CD8-positive, alpha-beta memory T cell (primary cell): ENCODE results near the gene SETD3. TPM values are rescaled to one million over a fixed set of nuclear protein-coding genes. Genes with fewer than 3 reads are reported as not detected.

Source experiments
- CTCF ChIA-PET: fragments of 350-600 bp; sonication (Branson Sonifier 250); formaldehyde crosslinking; loops from one replicate; lab custom pipeline; 2021; ENCODE audit warnings: antibody characterized with exemption; lab: Charles Lee
- POLR2A ChIA-PET: fragments of 350-600 bp; sonication (Branson Sonifier 250); formaldehyde crosslinking; loops from one replicate; lab custom pipeline; 2021; ENCODE audit warnings: antibody characterized with exemption; lab: Charles Lee
- DNase-seq, 5 donors: peaks; one replicate each; pipeline versions ENCODE4 v3.0.0 to v3.0.0-alpha.2; 2020 to 2022; ENCODE audit warnings: mixed read lengths in 1 of 5
- H3K27ac ChIP-seq: one replicate; pipeline ENCODE4 v1.7.0; 2013; ENCODE audit warnings: low read depth, mild to moderate bottlenecking, low read length, moderate library complexity
- H3K27me3 ChIP-seq: 2 replicates; pipeline ENCODE4 v1.7.0; 2013; ENCODE audit warnings: low read length, mild to moderate bottlenecking; ENCODE audit not compliant: insufficient read depth, poor library complexity, severe bottlenecking
- H3K36me3 ChIP-seq: 2 replicates; pipeline ENCODE4 v1.7.0; 2013; ENCODE audit warnings: mild to moderate bottlenecking, low read length, moderate library complexity; ENCODE audit not compliant: insufficient read depth
- H3K4me1 ChIP-seq: 2 replicates; pipeline ENCODE4 v1.7.0; 2013; ENCODE audit warnings: mild to moderate bottlenecking, low read length, moderate library complexity; ENCODE audit not compliant: insufficient read depth
- H3K4me3 ChIP-seq: 2 replicates; pipeline ENCODE4 v1.7.0; 2013; ENCODE audit warnings: mild to moderate bottlenecking, low read length
- H3K9me3 ChIP-seq: 2 replicates; pipeline ENCODE4 v1.7.0; 2013; ENCODE audit warnings: mild to moderate bottlenecking, low read length
- H3K27ac Mint-ChIP-seq, 8 donors: one replicate each; pipeline ENCODE4 v1.8.0; 2020 to 2021; ENCODE audit warnings: mixed read lengths in 8 of 8, mild to moderate bottlenecking in 6 of 8, inconsistent platforms in 3 of 8, moderate library complexity in 3 of 8
- H3K27me3 Mint-ChIP-seq, 2 donors: one replicate each; pipeline ENCODE4 v1.8.0; 2020 to 2021; ENCODE audit warnings: mixed read lengths in 2 of 2, mild to moderate bottlenecking in 1 of 2, moderate library complexity in 1 of 2
- H3K36me3 Mint-ChIP-seq, 3 donors: one replicate each; pipeline ENCODE4 v1.8.0; 2020 to 2021; ENCODE audit warnings: mixed read lengths in 3 of 3, inconsistent platforms in 1 of 3, mild to moderate bottlenecking in 1 of 3
- H3K4me1 Mint-ChIP-seq, 3 donors: one replicate each; pipeline ENCODE4 v1.8.0; 2020 to 2021; ENCODE audit warnings: mixed read lengths in 3 of 3, inconsistent platforms in 1 of 3, mild to moderate bottlenecking in 1 of 3
- H3K4me3 Mint-ChIP-seq, 7 donors: one replicate each; pipeline ENCODE4 v1.8.0; 2020 to 2021; ENCODE audit warnings: mixed read lengths in 7 of 7, mild to moderate bottlenecking in 6 of 7, moderate library complexity in 4 of 7, inconsistent platforms in 2 of 7
- H3K9me3 Mint-ChIP-seq, 5 donors: one replicate each; pipeline ENCODE4 v1.8.0; 2020 to 2022; ENCODE audit warnings: mixed read lengths in 5 of 5, mild to moderate bottlenecking in 3 of 5, moderate library complexity in 2 of 5, inconsistent platforms in 1 of 5
- polyA plus RNA-seq: library from polyadenylated mRNA; unstranded; fragments of 300-500 nt; fragmentation: Illumina TruSeq; gene quantifications from one replicate; pipeline ENCODE4 v1.2.3, GENCODE V29; 2021
- total RNA-seq, 2 experiments: library from RNA; stranded (reverse); gene quantifications; one replicate each; pipeline ENCODE4 v1.2.3, GENCODE V29; 2021

The SETD3 gene
- total and polyA plus RNA-seq, 3 experiments from 2014 or later, result 52.1 to 57.9 (median 57.1) TPM

GRCh38 chr14:99510556-99511139 is 30.0 kb upstream of the SETD3 start:
- Histone ChIP-seq H3K4me1 (no peaks in the 10 kb centered on the region), H3K27me3 (no peaks in the 10 kb centered on the region), H3K36me3 (peaks cover 35% of the 10 kb centered on the region), H3K4me3 (no peak overlapping the region), H3K9me3 (no peaks in the 10 kb centered on the region), H3K27ac (no peak overlapping the region)
- no peaks in the 10 kb centered on the region for H3K9me3 Mint-ChIP-seq
- CTCF ChIA-PET, result interaction anchor here (0.5 kb wide), 1 partner anchor 117 kb away, joined by 4 read pairs; no protein-coding TSS in a partner anchor
- DNase-seq, result no peak
- POLR2A ChIA-PET, result interaction anchor here (1.2 kb wide), 1 partner anchor 95 kb away, joined by 3 read pairs; no protein-coding TSS in a partner anchor
- no peaks in the 10 kb centered on the region for H3K27me3 Mint-ChIP-seq
- no peak overlapping the region for H3K4me3 Mint-ChIP-seq
- peaks cover 9 to 73% (median 12%) of the 10 kb centered on the region in 3 donors for H3K36me3 Mint-ChIP-seq
- H3K27ac Mint-ChIP-seq, result peak overlapping the region in 1 of 8 donors; percentile 20
- H3K4me1 Mint-ChIP-seq, result no peaks in the 10 kb centered on the region

- no peak for DNase-seq
- no peaks in the 10 kb centered on the region for H3K9me3 Mint-ChIP-seq
- no peak overlapping the region for H3K4me3 ChIP-seq
- H3K36me3 Mint-ChIP-seq, result peaks cover 13 to 79% (median 15%) of the 10 kb centered on the region in 3 donors
- peaks cover 41% of the 10 kb centered on the region for H3K36me3 ChIP-seq
- no peaks in the 10 kb centered on the region for H3K27me3 ChIP-seq
- H3K4me3 Mint-ChIP-seq, result no peak overlapping the region
- H3K27ac ChIP-seq, result no peak overlapping the region
- CTCF ChIA-PET, result interaction anchor here (0.5 kb wide), 1 partner anchor 118 kb away, joined by 4 read pairs; no protein-coding TSS in a partner anchor
- H3K27me3 Mint-ChIP-seq, result no peaks in the 10 kb centered on the region
- H3K4me1 Mint-ChIP-seq, result no peaks in the 10 kb centered on the region
- H3K9me3 ChIP-seq, result no peaks in the 10 kb centered on the region
- H3K27ac Mint-ChIP-seq, result peak overlapping the region in 1 of 8 donors; percentile 78
- no peaks in the 10 kb centered on the region for H3K4me1 ChIP-seq
- POLR2A ChIA-PET, result no interaction called here
Measured at GRCh38 chr14:99509871-99510555, 29.4 kb upstream of the SETD3 start.

- Histone ChIP-seq H3K36me3 (peaks cover 47% of the 10 kb centered on the region), H3K27me3 (no peaks in the 10 kb centered on the region), H3K9me3 (no peaks in the 10 kb centered on the region), H3K4me1 (no peaks in the 10 kb centered on the region), H3K27ac (no peak overlapping the region), H3K4me3 (no peak overlapping the region)
- Mint-ChIP-seq H3K9me3 (no peaks in the 10 kb centered on the region), H3K27ac (peak overlapping the region in 1 of 8 donors; percentile 43), H3K4me3 (no peak overlapping the region), H3K36me3 (peaks cover 18 to 86% (median 20%) of the 10 kb centered on the region in 3 donors), H3K27me3 (peaks cover 0 to 1% of the 10 kb centered on the region in 2 donors), H3K4me1 (no peaks in the 10 kb centered on the region)
- no peak for DNase-seq
- ChIA-PET CTCF (no interaction called here), POLR2A (no interaction called here)
Measured at GRCh38 chr14:99508896-99509629, 28.4 kb upstream of the SETD3 start.

GRCh38 chr14:99507860-99508640 is 27.4 kb upstream of the SETD3 start:
- no peak overlapping the region for H3K27ac ChIP-seq
- peaks cover 22 to 86% (median 25%) of the 10 kb centered on the region in 3 donors for H3K36me3 Mint-ChIP-seq
- H3K27me3 Mint-ChIP-seq, result peaks cover 0 to 1% of the 10 kb centered on the region in 2 donors
- H3K4me1 Mint-ChIP-seq, result no peaks in the 10 kb centered on the region
- no peak for DNase-seq
- H3K4me3 ChIP-seq, result no peak overlapping the region
- H3K4me1 ChIP-seq, result no peaks in the 10 kb centered on the region
- H3K36me3 ChIP-seq, result peaks cover 56% of the 10 kb centered on the region
- H3K27me3 ChIP-seq, result no peaks in the 10 kb centered on the region
- POLR2A ChIA-PET, result no interaction called here
- H3K4me3 Mint-ChIP-seq, result peak overlapping the region in 1 of 7 donors; percentile 54
- no peaks in the 10 kb centered on the region for H3K9me3 ChIP-seq
- CTCF ChIA-PET, result no interaction called here
- peak overlapping the region in 3 of 8 donors; percentile 31 to 70 (median 32) for H3K27ac Mint-ChIP-seq
- H3K9me3 Mint-ChIP-seq, result no peaks in the 10 kb centered on the region

GRCh38 chr14:99506276-99506675 is 25.6 kb upstream of the SETD3 start:
- Mint-ChIP-seq H3K4me1 (no peaks in the 10 kb centered on the region), H3K9me3 (no peaks in the 10 kb centered on the region), H3K27ac (peak overlapping the region in 6 of 8 donors; percentile 11 to 76 (median 52)), H3K4me3 (no peak overlapping the region), H3K27me3 (peaks cover 0 to 1% of the 10 kb centered on the region in 2 donors), H3K36me3 (peaks cover 22 to 89% (median 27%) of the 10 kb centered on the region in 3 donors)
- no peaks in the 10 kb centered on the region for H3K9me3 ChIP-seq
- ChIA-PET POLR2A (no interaction called here), CTCF (no interaction called here)
- no peak overlapping the region for H3K27ac ChIP-seq
- H3K36me3 ChIP-seq, result peaks cover 71% of the 10 kb centered on the region
- H3K4me3 ChIP-seq, result no peak overlapping the region
- DNase-seq, result no peak
- no peaks in the 10 kb centered on the region for H3K27me3 ChIP-seq
- no peaks in the 10 kb centered on the region for H3K4me1 ChIP-seq

GRCh38 chr14:99505089-99505488 is 24.4 kb upstream of the SETD3 start:
- peaks cover 0 to 1% of the 10 kb centered on the region in 2 donors for H3K27me3 Mint-ChIP-seq
- peaks cover 22 to 94% (median 31%) of the 10 kb centered on the region in 3 donors for H3K36me3 Mint-ChIP-seq
- H3K4me1 ChIP-seq, result no peaks in the 10 kb centered on the region
- H3K4me3 Mint-ChIP-seq, result no peak overlapping the region
- DNase-seq, result no peak
- POLR2A ChIA-PET, result no interaction called here
- no peak overlapping the region for H3K27ac ChIP-seq
- no peaks in the 10 kb centered on the region for H3K9me3 ChIP-seq
- peaks cover 83% of the 10 kb centered on the region for H3K36me3 ChIP-seq
- H3K4me1 Mint-ChIP-seq, result no peaks in the 10 kb centered on the region
- H3K4me3 ChIP-seq, result no peak overlapping the region
- no peaks in the 10 kb centered on the region for H3K27me3 ChIP-seq
- H3K9me3 Mint-ChIP-seq, result no peaks in the 10 kb centered on the region
- CTCF ChIA-PET, result no interaction called here
- H3K27ac Mint-ChIP-seq, result peak overlapping the region in 3 of 8 donors; percentile 56 to 72 (median 67)

- Histone ChIP-seq H3K9me3 (no peaks in the 10 kb centered on the region), H3K27ac (no peak overlapping the region), H3K4me1 (no peaks in the 10 kb centered on the region), H3K4me3 (no peak overlapping the region), H3K27me3 (no peaks in the 10 kb centered on the region), H3K36me3 (peaks cover 89% of the 10 kb centered on the region)
- Mint-ChIP-seq H3K4me1 (no peaks in the 10 kb centered on the region), H3K9me3 (no peaks in the 10 kb centered on the region), H3K4me3 (no peak overlapping the region), H3K36me3 (peaks cover 22 to 93% (median 31%) of the 10 kb centered on the region in 3 donors), H3K27ac (peak overlapping the region in 1 of 8 donors; percentile 6), H3K27me3 (peaks cover 0 to 1% of the 10 kb centered on the region in 2 donors)
- no peak for DNase-seq
- ChIA-PET POLR2A (no interaction called here), CTCF (no interaction called here)
Measured at GRCh38 chr14:99503848-99504453, 23.3 kb upstream of the SETD3 start.
